ENCODE data around the gene STK10.

Gene STK10

DNA sequence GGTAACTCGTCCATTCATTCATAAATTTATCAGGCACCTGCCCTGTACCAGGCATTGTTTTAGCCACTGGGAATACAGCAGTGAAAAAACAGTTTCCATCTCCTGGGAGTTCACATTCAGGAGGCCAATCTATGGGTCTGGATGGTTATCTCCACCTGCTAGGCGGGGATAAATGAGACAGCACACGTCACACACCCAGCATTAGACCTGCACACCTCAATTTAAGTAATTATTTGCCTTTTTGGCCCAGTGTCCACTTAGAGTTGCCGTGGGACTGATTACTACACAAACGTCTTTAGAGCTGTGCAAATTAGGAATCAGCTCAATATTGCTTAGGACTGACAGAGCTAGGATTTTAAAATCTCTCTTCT, 46.1 kb downstream of the STK10 start:
- no peak for DNase-seq

DNA sequence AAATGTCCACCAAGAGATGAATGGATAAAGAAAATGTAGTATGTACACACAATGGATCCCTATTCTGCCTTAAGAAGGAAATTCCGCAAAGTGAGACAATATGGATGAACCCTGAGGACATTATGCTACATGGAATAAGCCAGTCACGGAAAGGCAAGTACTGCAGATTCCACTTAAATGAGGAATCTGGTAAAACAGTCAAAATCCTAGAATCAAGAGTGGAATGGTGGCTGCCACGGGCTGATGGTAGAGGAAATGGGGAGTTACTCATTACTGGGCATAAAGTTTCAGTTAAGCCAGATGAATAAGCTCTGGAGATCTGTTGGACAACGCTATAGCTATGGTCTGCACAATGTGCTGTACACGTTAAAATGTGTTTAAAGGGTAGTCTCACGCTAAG, 47.2 kb downstream of the STK10 start:
- DNase-seq = no peak

- DNase-seq = no peak
Observed at GRCh38 chr5:172140120-172140519, 47.9 kb downstream of the STK10 start.

DNA sequence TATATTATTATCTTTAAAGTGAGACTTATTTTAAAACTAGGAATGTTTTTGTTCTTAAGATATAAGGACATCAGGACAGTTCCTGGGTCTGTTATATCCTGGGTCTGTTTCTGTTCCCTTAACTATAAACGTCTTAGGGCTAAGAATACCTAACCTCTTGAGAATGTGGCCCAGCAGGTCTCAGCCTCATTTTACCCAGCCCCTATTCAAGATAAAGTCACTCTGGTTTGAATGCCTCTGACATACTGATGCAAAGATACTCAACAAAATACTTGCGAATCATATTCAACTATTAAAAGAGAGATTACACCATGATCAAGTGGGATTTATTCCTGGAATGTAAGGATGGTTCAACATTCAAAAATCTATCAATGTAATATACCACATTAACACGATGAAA, 51.0 kb downstream of the STK10 start:
- DNase-seq = no peak

- DNase-seq = peak; percentile 37 to 82
Observed at GRCh38 chr5:172133359-172134029, 54.5 kb downstream of the STK10 start.

- DNase-seq = no peak
Observed at GRCh38 chr5:172131690-172132089, 56.3 kb downstream of the STK10 start.

GRCh38 chr5:172129256-172129910, 58.6 kb downstream of the STK10 start:
- DNase-seq = peak in 1 of 2 donors; percentile 40

DNA sequence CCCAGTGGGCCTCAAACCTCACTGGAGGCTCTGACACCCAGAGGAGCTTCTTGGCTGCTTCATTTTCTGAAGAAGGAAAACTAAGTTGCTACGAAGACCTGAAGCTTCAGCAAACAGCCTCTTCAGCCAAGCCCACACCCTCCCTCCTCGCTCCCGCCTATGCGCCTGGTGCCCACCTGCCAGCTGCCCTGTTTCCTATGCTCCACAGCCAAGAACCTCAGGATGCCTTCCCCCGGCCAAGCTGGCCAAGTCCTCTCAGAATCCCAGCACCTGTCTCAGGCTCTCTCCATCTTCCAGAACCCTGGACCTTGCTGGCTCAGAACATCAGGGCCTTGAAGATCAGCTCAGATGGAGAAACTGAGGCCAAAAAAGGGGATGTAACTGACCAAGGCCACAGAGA, 60.4 kb downstream of the STK10 start:
- no peak for DNase-seq

DNA sequence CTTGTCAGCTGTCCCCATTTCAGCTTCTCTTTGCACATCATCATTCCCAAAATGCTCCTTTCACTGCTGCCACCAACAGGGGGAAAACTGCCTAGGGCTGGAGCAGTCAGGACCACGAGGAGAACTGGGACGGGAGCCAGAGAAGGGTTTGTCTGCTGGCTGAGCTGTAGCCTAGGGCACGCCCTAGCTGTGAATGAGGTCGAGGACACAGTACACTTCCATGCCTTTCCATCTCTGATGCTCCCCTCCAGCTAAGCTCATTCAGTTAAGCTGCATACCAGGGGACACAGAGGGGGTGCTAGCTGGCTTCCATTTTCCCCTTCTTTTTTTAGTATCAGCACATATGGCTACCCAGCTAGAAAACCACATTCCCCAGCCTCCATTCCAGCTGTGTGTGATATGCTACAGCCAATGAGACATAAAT, 64.7 kb downstream of the STK10 start:
- no peak for DNase-seq

GRCh38 chr5:172119921-172120688, 67.9 kb downstream of the STK10 start:
- DNase-seq = no peak

GRCh38 chr5:172118891-172119290, 69.1 kb downstream of the STK10 start:
- no peak for DNase-seq

DNA sequence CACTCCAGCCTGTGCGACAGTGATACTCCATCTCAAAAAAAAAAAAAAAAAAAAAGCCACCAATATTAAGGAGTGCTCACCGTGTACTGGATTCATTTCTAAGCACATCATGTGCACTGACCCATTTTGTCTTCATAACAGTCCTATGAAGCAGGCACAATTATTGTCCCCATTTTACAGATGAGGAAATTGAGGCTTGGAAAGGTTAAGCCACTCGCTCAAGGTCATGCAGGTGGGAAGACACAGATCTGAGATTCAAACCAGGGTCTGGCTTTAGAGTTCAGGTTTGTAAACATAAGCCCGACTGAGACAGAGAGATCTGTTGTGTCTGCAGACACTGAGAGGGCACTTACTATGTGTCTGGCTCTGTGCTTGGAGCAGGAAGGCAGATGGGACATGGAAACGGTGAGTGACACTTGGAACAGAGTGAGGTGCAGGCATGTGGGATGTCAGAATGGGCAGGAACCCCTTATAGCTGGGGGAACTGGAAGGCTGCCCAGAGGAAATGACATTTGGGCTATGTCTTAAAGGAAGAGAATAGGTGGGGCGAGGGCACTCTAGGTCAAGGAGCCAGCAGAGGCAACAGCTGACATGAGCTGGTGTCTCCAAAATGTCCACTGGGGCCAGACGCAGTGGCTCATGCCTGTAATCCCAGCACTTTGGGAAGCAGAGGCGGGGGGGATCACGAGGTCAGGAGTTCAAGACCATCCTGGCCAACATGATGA, 69.9 kb downstream of the STK10 start:
- no peak for DNase-seq

DNA sequence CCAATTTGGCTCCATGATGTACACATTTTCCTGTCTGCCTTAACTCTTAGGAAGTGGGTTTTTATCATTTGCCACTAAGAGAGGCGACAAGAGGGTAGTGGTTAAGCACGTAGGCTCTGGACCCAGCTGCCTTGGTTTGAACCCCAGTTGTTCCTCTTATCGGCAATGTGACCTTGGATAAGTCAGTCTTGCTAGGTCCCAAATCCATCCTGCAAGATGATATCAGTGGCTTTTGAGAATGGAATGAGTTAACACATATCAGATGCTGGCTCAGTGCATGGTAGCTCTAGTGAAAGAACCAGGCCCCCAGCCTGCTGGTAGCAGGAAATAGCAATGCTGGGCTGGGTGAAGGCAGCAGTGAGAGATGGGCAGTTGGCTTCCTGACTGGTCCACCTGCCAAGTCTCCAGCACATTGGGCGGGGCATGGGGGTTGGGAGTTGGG, 72.5 kb downstream of the STK10 start:
- peak; percentile 43 to 56 for DNase-seq

GRCh38 chr5:172114875-172115422, 73.1 kb downstream of the STK10 start:
- peak; percentile 84 to 89 for DNase-seq

GRCh38 chr5:172113036-172113435, 75.0 kb downstream of the STK10 start:
- peak; percentile 74 to 80 for DNase-seq

- no peak for DNase-seq
Observed at GRCh38 chr5:172111852-172112225, 76.2 kb downstream of the STK10 start.

DNA sequence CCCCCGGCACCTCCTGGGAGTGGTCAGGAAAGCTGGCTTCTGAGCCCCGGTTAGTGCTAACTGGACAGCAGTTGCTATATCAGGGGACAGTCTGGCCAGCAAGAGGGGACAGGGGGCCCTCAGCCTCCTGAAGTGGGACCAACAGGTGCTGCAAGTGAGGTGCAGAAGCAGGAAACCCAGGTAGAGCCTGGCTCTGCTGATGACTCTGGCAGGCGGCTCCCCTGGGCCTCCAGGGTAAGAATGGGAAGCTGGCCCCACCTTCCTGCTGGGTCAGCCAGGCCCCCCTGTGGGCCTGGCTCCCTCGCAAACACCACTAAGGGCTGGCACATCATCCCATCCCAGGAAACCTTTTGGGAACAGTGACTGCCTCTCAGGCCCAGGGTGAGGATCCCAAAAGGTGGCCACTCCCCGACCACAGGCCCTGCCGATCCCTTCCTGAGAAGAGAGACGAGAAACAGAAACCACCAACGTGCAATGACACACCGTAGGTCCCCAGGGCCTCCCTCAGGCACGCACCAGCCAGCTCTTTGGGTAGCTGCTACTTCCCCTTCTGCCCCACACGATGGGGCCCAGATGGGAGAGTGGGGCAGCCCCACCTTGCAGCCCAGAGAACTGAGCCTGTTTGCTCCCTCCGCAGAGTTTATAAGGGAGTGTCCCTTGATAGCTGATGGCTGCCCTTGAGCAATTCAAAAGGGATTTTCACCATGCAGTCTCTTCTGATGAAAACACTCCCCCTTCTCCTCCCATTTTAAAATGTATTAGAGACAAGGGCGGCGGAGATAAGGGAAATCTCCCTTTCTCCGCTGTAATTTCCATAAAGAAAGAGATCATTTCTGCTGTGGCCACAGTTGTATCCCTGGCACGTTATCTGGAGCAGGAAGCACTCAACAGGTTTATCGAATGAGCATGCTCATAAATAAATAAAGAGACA, 76.8 kb downstream of the STK10 start:
- peak; percentile 73 to 88 for DNase-seq

- DNase-seq = no peak
Observed at GRCh38 chr5:172110260-172110815, 77.7 kb downstream of the STK10 start.

GRCh38 chr5:172109749-172110148, 78.3 kb downstream of the STK10 start:
- no peak for DNase-seq

GRCh38 chr5:172107571-172107970, 80.5 kb downstream of the STK10 start:
- no peak for DNase-seq
